ENCODE data around the gene CBLIF.

Gene CBLIF

GRCh38 chr11:59815754-59816153, 29.5 kb downstream of the CBLIF start:
- TF ChIP-seq SIN3A (IDR thresholded peaks at IDR 0.05; ENCODE audit: borderline replicate concordance, insufficient read depth, low read length) = no peak

GRCh38 chr11:59814021-59814420, 31.3 kb downstream of the CBLIF start:
- TF ChIP-seq REST (IDR thresholded peaks at IDR 0.05; ENCODE audit: insufficient read depth in 1 of 2, low read depth in 2 of 2, low read length in 2 of 2) (no peak), TAF1 (IDR thresholded peaks at IDR 0.05; ENCODE audit: borderline replicate concordance, insufficient read depth, low read length) (no peak), POLR2AphosphoS5 (IDR thresholded peaks at IDR 0.05; ENCODE audit: low read depth, low read length) (no peak), FOXP2 (optimal IDR thresholded peaks at IDR 0.05; ENCODE audit: borderline replicate concordance, extremely low read depth, extremely low read length, insufficient read depth) (no peak), SIN3A (IDR thresholded peaks at IDR 0.05; ENCODE audit: borderline replicate concordance, insufficient read depth, low read length) (no peak)

GRCh38 chr11:59813364-59813763, 31.9 kb downstream of the CBLIF start:
- TF ChIP-seq REST (IDR thresholded peaks at IDR 0.05; ENCODE audit: insufficient read depth in 1 of 2, low read depth in 2 of 2, low read length in 2 of 2) (no peak), SIN3A (IDR thresholded peaks at IDR 0.05; ENCODE audit: borderline replicate concordance, insufficient read depth, low read length) (no peak), POLR2AphosphoS5 (IDR thresholded peaks at IDR 0.05; ENCODE audit: low read depth, low read length) (no peak), TAF1 (IDR thresholded peaks at IDR 0.05; ENCODE audit: borderline replicate concordance, insufficient read depth, low read length) (no peak), FOXP2 (optimal IDR thresholded peaks at IDR 0.05; ENCODE audit: borderline replicate concordance, extremely low read depth, extremely low read length, insufficient read depth) (no peak)

GRCh38 chr11:59812220-59812619, 33.1 kb downstream of the CBLIF start:
- TF ChIP-seq TAF1 (IDR thresholded peaks at IDR 0.05; ENCODE audit: borderline replicate concordance, insufficient read depth, low read length) (no peak), SIN3A (IDR thresholded peaks at IDR 0.05; ENCODE audit: borderline replicate concordance, insufficient read depth, low read length) (no peak), POLR2AphosphoS5 (IDR thresholded peaks at IDR 0.05; ENCODE audit: low read depth, low read length) (no peak), FOXP2 (optimal IDR thresholded peaks at IDR 0.05; ENCODE audit: borderline replicate concordance, extremely low read depth, extremely low read length, insufficient read depth) (no peak), REST (IDR thresholded peaks at IDR 0.05; ENCODE audit: insufficient read depth in 1 of 2, low read depth in 2 of 2, low read length in 2 of 2) (no peak)

GRCh38 chr11:59810911-59811259, 34.4 kb downstream of the CBLIF start:
- TF ChIP-seq FOXP2 (optimal IDR thresholded peaks at IDR 0.05; ENCODE audit: borderline replicate concordance, extremely low read depth, extremely low read length, insufficient read depth) (no peak), TAF1 (IDR thresholded peaks at IDR 0.05; ENCODE audit: borderline replicate concordance, insufficient read depth, low read length) (no peak), REST (IDR thresholded peaks at IDR 0.05; ENCODE audit: insufficient read depth in 1 of 2, low read depth in 2 of 2, low read length in 2 of 2) (no peak), SIN3A (IDR thresholded peaks at IDR 0.05; ENCODE audit: borderline replicate concordance, insufficient read depth, low read length) (no peak), POLR2AphosphoS5 (IDR thresholded peaks at IDR 0.05; ENCODE audit: low read depth, low read length) (no peak; the same call in 1 of the 2 replicates)
